ENCODE results near the gene RNF225. TPM values are rescaled to one million over a fixed set of nuclear protein-coding genes. Genes with fewer than 3 reads are reported as not detected.

The RNF225 gene
- total and polyA plus RNA-seq, 2 of the 13 experiments (the other 11 are each of a cell fraction or from before 2014, with no cell fraction given), result not detected

DNA sequence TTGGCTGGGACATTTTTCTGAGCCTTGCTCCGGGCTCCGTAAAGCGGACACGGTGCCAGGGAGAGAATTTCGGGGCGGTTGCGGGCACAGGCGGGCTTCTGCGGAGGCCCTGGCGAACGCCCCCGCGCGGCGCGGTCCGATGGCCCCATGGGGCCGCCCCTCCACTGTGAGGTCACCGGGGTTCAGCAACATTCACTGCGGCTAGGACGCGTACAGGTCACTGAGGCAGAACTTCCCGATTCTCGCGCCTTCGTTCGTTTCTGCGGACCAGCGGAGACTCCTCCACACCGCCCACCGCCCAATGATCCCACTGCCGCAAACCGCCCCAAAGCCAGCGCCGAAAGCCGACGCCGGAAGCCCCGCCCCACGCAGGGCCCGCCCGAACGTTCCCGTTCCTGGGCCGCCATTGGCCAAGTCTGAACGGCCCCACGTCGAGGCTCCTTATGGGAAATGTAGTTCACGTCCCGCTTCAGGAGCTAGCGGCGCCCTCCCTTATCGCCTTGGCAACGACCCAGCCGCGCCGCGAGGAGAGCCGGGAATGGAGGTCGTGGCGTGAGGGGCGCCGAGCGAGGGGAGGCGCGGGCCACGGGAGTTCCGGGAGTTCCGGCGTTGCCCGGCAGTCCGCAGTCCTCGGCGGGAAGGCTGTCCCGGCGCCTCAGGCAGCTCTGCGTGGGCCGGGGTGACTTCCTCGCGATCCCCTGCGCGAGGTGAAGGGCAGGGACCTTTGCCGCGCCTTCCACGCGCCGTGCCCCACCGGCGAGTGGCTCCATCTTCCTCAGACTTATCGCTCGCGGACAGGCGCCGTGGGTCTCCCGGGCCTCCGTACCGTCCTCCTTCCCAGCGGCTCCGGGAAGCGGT, 12.9 kb downstream of the RNF225 start, which contains the start of gene ZNF584 (continued):
- TF ChIP-seq, protein P1, sequence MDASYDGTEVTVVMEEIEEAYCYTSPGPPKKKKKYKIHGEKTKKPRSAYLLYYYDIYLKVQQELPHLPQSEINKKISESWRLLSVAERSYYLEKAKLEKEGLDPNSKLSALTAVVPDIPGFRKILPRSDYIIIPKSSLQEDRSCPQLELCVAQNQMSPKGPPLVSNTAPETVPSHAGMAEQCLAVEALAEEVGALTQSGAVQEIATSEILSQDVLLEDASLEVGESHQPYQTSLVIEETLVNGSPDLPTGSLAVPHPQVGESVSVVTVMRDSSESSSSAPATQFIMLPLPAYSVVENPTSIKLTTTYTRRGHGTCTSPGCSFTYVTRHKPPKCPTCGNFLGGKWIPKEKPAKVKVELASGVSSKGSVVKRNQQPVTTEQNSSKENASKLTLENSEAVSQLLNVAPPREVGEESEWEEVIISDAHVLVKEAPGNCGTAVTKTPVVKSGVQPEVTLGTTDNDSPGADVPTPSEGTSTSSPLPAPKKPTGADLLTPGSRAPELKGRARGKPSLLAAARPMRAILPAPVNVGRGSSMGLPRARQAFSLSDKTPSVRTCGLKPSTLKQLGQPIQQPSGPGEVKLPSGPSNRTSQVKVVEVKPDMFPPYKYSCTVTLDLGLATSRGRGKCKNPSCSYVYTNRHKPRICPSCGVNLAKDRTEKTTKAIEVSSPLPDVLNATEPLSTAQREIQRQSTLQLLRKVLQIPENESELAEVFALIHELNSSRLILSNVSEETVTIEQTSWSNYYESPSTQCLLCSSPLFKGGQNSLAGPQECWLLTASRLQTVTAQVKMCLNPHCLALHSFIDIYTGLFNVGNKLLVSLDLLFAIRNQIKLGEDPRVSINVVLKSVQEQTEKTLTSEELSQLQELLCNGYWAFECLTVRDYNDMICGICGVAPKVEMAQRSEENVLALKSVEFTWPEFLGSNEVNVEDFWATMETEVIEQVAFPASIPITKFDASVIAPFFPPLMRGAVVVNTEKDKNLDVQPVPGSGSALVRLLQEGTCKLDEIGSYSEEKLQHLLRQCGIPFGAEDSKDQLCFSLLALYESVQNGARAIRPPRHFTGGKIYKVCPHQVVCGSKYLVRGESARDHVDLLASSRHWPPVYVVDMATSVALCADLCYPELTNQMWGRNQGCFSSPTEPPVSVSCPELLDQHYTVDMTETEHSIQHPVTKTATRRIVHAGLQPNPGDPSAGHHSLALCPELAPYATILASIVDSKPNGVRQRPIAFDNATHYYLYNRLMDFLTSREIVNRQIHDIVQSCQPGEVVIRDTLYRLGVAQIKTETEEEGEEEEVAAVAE (CRISPR knock-in tag; IDR thresholded peaks at IDR 0.05; ENCODE audit: borderline replicate concordance), result peak; percentile 93; the same call in 1 of the 2 replicates
- TF ChIP-seq NR2F2 (IDR thresholded peaks at IDR 0.05; ENCODE audit: borderline replicate concordance, low read depth) (no peak; the same call in 1 of the 2 replicates), EHMT2 (IDR thresholded peaks at IDR 0.05; ENCODE audit: borderline replicate concordance, low read depth, low read length) (no peak), MAZ (IDR thresholded peaks at IDR 0.05; ENCODE audit: borderline replicate concordance, low read depth, low read length) (peak; percentile 57; the same call in 1 of the 2 replicates), MAZ (CRISPR knock-in tag; IDR thresholded peaks at IDR 0.05; ENCODE audit: low read depth) (peak; percentile 74), FOXK1 (CRISPR knock-in tag; IDR thresholded peaks at IDR 0.05; ENCODE audit: borderline replicate concordance, low read depth) (no peak), ZNF496 (CRISPR knock-in tag; IDR thresholded peaks at IDR 0.05; ENCODE audit: insufficient replicate concordance) (no peak), GATA4 (IDR thresholded peaks at IDR 0.05; ENCODE audit: borderline replicate concordance, low read depth) (peak; percentile 69; the same call in 1 of the 2 replicates), HHEX (CRISPR knock-in tag; IDR thresholded peaks at IDR 0.05) (no peak), ZBTB20 (CRISPR knock-in tag; IDR thresholded peaks at IDR 0.05; ENCODE audit: borderline replicate concordance, low read depth) (peak; percentile 70; the same call in 1 of the 2 replicates), MAFF (IDR thresholded peaks at IDR 0.05; ENCODE audit: low read depth, low read length) (no peak), SCMH1 (CRISPR knock-in tag; IDR thresholded peaks at IDR 0.05; ENCODE audit: borderline replicate concordance) (no peak), ZNF343 (CRISPR knock-in tag; IDR thresholded peaks at IDR 0.05) (peak; percentile 79; the same call in 1 of the 2 replicates), SMYD3 (CRISPR knock-in tag; IDR thresholded peaks at IDR 0.05) (peak; percentile 52; the same call in 1 of the 2 replicates), SALL2 (CRISPR knock-in tag; IDR thresholded peaks at IDR 0.05) (peak; percentile 57; the same call in 1 of the 2 replicates), LCORL (IDR thresholded peaks at IDR 0.05) (no peak), LCORL (CRISPR knock-in tag; IDR thresholded peaks at IDR 0.05) (no peak), ETV6 (CRISPR knock-in tag; conservative IDR thresholded peaks at IDR 0.05) (peak; percentile 65; the same call in 1 of the 2 replicates)
- TF ChIP-seq, protein P2, sequence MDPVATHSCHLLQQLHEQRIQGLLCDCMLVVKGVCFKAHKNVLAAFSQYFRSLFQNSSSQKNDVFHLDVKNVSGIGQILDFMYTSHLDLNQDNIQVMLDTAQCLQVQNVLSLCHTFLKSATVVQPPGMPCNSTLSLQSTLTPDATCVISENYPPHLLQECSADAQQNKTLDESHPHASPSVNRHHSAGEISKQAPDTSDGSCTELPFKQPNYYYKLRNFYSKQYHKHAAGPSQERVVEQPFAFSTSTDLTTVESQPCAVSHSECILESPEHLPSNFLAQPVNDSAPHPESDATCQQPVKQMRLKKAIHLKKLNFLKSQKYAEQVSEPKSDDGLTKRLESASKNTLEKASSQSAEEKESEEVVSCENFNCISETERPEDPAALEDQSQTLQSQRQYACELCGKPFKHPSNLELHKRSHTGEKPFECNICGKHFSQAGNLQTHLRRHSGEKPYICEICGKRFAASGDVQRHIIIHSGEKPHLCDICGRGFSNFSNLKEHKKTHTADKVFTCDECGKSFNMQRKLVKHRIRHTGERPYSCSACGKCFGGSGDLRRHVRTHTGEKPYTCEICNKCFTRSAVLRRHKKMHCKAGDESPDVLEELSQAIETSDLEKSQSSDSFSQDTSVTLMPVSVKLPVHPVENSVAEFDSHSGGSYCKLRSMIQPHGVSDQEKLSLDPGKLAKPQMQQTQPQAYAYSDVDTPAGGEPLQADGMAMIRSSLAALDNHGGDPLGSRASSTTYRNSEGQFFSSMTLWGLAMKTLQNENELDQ (CRISPR knock-in tag; IDR thresholded peaks at IDR 0.05; ENCODE audit: borderline replicate concordance), result no peak
- TF ChIP-seq, protein P3, sequence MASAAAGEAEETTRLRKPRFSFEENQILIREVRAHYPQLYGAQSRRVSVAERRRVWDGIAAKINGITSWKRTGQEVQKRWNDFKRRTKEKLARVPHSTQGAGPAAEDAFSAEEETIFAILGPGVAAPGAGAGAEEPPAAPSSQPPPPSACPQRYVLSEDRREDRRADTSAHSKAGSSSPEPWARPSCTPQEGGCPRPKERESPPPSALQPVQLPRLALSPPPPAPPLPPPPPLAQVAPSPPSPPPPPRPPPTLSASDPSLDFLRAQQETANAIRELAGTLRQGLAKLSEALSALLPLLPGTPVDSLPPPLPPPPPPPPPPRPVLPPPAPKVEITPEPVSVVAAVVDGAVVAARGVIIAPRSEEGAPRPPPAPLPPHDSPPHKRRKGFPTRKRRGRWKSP (CRISPR knock-in tag; IDR thresholded peaks at IDR 0.05), result peak; percentile 65
